Umbilical cord (tissue), 2 donors: ENCODE measurements around the gene AKAP11. TPM values are rescaled to one million over a fixed set of nuclear protein-coding genes. Genes with fewer than 3 reads are reported as not detected.
"Not testable (repeated sequence)": the region's sequence is repeated elsewhere in the genome, so short reads cannot be mapped to it uniquely, and the experiment has no call there.

Source experiments
- DNase-seq: peaks from one replicate; pipeline ENCODE4 v3.0.0-alpha.2; 2015; ENCODE audit warnings: low spot score
- total RNA-seq: library from RNA; depleted of rRNA; stranded (reverse); fragments of >200 nt; gene quantifications from one replicate; pipeline ENCODE4 v1.2.3, GENCODE V29; 2014; ENCODE audit warnings: low replicate concordance; ENCODE audit not compliant: insufficient read depth

Gene AKAP11, protein sequence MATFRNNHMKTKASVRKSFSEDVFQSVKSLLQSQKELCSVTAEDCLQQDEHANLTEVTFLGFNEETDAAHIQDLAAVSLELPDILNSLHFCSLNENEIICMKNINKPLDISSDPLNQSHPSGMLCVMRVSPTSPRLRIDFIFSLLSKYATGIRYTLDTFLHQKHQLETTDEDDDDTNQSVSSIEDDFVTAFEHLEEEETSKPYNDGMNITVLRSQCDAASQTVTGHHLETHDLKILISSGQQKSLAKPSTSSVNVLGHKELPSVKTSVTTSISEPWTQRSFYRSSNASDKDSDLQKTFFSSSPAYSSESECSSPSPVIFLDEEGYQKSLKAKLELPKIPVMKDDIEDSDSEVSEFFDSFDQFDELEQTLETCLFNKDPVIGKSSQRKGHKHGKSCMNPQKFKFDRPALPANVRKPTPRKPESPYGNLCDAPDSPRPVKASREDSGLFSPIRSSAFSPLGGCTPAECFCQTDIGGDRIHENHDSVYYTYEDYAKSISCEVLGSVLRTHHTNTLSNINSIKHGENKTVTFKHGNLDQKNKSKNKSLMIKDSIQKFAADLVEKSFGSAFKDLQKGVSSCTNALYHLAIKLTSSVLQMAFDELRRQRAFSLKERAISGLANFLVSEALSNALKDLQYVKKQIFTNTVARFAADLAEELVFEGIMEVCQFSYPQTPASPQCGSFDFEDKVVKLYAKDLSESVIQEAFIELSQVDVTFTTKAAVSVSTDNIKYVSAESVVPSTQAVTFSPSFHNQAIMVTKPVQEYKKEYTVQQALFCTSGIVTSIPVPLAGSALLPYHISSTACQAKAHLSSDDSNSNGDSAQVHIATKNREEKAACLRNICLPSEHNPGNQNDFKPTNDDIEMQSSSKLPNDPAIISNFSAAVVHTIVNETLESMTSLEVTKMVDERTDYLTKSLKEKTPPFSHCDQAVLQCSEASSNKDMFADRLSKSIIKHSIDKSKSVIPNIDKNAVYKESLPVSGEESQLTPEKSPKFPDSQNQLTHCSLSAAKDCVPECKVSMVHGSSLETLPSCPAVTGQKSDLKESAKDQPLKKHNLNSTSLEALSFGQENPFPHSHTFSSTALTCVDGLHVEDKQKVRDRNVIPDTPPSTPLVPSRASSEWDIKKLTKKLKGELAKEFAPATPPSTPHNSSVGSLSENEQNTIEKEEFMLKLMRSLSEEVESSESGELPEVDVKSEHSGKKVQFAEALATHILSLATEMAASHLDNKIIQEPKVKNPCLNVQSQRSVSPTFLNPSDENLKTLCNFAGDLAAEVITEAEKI (N-terminal part only)
- 53.0 TPM for total RNA-seq

DNA sequence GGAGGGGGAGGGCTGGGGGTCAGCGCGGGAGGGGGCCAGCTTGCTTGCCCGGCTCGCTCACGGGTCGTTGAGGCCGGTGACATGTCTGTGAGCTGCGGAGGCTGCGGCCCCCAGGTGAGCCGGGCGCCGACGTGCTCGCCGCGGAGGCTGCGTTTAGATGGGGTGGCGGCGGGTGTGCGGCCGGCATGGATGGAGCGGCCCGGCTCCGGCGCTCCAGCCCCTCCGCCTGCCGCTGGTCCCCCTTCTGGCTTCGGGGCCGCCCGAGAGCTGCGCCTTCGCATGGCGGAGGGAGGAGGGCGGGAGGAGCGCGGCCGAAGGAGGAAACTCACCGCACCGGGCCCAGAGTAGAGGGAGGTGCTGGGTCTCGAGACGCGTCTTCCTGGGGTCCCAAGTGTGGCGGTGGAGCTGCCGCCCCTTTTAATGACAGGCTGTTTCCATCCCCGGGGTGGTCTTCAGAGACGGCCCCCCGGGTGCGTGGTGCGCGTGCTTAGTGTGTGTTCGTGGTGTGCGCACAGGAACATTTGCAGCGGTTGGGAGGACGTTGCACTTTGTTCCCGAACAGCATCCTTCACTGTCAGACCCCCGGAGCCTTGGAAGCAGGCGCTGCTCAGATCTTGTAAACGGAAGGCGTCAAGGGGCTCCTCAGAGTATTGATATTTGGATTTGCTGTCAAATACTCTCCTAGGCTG lies at the start of gene AKAP11:
Gene AKAP11 (plus strand): TSS at position 38 of the 689 bp plus-strand sequence. CDS start 14,197 bp downstream, outside the sequence.
- DNase-seq = peak; percentile 73

DNA sequence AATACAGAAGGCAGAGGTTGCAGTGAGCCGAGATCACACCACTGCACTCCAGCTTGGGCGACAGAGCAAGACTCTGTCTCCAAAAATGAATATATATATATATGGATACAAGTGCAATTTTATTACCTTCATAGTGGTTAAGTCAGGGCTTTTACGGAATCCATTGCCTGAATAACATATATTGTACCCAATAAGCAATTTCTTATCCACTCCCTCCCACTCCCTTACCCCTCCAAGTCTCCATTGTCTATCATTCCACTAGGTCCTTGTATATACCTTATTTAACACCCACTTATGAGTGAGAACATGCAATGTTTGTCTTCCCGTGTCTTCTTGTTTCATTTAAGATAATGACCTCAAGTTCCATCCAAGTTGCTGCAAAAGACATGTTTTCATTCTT lies 48.3 kb upstream of the AKAP11 start:
- no peak for DNase-seq

DNA sequence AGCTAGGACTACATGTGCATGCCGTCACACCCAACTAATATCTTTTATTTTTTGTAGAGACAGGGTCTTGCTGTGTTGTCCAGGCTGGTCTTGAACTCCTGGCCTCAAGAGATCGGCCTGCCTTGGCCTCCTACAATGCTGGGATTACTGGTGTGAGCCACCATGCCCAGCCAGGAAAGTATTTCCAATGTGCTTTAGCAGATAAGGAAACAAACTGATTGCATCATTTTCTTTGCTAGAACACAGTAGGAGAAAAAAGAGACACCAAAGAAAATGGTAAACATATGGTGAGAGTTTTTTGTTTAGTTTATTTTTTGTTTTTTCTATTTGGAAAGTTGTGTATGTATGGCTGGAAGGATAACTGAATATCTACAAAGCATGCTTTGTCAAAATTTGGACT lies 46.9 kb upstream of the AKAP11 start:
- no peak for DNase-seq

DNA sequence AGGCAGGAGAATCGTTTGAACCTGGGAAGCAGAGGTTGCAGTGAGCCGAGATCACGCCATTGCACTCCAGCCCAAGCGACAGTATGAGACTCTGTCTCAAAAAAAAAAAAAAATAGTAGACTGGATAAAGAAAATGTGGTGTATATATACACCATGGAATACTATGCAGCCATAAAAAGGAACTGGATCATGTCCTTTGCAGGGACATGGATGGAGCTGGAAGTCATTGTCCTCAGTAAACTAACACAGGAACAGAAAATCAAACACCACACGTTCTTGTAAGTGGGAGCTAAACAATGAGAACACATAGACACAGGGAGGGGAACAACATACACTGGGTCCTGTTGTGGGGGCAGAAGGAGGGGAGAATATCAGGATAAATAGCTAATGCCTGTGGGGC lies 45.2 kb upstream of the AKAP11 start:
- not testable (repeated sequence) for DNase-seq

DNA sequence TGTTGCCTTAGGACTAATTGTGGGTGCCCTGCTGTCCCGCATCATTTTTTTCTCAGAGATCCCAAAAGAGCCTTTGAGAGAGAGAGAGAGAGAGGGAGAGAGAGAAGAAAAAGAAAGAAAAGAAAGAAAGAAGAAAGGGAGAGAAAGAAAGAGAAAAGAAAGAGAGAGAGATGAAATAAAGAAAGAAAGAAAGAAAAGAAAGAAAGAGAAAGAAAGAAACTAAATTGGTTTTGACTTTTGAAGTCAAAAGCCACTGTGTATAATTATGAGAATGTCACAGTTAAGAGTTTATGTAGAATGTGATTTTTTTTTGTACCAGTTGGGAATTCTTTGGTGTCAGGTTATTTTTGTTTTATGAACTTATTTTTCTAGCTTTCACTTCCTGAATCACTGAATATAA lies 43.4 kb upstream of the AKAP11 start:
- no peak for DNase-seq

DNA sequence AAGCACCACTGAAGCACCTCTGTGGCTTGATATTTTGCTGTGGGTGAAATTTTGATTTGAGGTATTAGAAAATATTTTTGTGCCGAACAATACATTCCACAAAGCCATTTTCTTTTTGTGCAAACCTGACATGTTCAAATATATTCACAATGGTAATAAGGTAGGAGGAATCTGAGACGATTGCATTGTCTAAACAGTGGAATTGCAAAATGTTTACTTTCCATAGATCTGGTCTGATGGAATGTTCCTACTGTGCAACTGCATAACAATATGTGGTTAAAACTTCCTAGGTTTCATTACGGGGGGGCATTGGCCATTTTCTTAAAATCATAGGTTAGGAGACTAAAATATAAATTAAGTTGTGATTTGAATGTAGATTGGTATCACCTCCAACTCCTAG lies 42.7 kb upstream of the AKAP11 start:
- no peak for DNase-seq

DNA sequence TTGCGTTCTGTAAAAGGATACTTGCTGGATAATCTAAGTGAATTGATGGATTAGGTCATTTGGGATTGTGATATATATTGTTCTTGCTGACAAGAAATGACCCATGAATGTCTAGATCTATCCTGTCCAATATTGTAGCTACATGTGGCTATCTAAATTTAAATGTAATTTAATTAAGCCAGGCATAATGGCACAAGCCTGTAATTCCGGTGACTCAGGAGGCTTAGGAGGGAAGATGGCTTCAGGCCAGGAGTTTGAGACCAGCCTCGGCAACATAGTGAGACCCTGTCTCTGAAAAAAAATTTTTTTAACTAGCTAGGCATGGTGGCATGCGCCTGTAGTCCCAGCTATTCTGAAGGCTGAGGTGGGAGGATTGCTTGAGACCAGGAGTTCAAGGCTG lies 39.3 kb upstream of the AKAP11 start:
- no peak for DNase-seq

DNA sequence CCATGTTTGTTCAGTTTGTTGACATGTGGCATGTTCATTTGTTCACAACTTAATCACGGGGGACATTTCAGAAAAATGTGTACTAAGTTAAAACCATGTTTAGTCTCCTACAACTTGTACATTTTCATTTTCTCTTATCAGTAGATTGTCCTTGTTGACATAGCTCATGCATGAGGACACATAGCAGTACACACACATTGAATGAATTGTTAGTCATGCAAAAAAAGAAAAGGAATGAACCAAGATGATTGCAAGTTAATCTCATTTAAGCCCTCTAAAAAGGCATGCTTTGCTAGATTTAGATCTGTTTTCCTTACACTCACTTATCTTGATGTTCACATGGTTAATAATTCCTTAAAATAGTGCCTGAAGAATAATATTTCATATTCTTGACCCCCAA lies 38.2 kb upstream of the AKAP11 start:
- DNase-seq = no peak

DNA sequence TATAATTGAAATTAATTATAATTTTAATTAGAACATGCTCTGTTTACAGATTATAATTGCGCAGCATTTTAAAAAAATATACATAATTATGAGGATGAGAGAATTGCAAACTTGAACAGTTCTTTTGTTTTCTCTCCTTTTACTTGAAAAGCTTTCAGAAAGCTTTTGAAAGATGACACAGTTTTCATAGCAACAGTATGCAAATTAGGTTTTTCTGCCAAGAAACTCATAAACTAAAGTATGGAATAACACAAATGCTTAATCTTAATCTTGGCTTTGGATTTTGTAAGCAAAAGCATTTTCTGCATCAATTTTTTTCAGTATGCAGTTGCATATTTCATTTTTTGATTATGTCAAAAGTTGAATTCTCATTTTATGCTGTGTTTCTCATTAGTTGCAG lies 32.8 kb upstream of the AKAP11 start:
- DNase-seq = peak; percentile 6

DNA sequence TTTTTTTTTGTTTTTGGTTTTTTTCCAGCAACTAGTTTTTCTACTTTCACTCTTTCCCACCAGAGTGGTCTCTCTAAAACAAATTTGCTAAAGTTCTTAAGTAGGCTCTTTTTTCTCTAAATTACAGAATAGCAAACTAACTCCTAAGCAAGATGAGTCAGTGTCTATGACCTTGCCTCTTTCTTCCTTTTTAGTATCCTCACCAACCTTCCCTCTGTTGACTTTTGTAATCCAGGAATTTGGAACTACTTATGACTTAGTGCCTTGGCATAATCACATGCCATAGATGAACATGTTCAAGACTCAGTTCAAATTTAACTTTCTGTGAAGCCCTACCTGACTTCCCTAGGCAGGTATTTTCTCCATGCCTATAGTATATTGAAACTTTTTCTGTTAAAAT lies 32.3 kb upstream of the AKAP11 start:
- DNase-seq = no peak

DNA sequence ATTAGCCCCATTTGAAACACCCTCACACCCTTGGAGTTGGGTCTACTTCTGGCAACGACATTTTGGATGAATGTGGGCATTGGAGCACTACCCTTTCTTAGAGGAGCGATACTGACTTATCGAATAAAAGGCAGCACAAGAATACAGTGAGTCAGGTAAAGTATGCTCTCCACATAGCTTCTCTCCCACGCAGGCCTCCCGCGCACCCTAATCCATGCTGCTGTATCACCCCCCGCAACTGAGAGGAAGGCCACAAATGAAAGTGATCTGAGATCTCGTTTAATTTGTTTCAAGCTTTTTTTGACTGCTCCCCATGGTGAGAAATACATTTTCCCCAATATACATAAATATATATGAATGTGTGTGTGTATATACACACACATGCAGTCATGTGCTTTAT lies 25.4 kb upstream of the AKAP11 start:
- no peak for DNase-seq

DNA sequence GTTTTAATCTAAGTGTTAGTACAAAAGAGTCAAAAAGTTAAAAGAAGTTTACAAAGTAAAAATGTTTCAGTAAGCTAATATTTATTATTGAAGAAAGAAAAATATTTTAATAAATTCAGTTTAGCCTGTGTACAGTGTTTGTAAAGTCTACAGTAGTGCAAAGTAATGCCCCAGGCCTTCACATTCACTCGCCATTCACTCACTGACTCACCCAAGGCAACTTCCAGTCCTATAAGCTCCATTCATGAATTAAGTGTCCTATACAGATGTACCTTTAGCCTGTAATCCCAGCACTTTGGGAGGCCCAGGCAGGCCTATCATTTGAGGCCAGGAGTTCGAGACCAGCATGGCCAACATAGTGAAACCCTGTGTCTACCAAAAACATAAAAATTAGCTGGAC lies 24.1 kb upstream of the AKAP11 start:
- no peak for DNase-seq

DNA sequence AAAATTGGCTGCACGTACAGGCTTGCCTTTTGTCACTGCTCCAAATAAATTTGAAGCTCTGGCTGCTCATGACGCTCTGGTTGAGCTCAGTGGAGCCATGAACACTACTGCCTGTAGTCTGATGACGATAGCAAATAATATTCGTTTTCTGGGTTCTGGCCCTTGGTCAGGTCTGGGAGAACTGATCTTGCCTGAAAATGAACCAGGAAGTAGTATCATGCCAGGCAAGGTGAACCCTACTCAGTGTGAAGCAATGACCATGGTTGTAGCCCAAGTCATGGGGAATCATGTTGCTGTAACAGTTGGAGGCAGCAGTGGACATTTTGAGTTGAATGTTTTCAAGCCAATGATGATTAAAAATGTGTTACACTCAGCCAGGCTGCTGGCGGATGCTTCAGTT lies 16.1 kb upstream of the AKAP11 start:
- no peak for DNase-seq

DNA sequence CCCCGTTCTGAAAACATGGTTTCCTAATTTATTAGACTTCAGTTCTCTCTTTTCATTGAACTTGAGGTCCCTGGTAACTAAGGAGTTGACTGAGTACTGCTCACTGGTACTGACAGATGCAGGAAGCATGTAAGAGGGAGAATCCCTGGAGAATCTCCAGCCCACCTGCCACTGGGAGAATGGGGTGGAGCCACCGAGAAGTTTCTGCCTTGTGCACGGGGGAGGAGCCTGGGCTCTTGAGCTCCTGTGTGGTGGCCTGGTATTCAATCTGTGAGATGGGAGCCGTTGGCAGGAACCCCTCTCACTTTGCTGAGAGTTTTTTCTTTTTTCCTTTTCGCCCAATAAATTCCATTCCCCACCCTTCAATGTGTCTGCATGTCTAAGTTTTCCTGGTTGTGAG lies 13.2 kb upstream of the AKAP11 start:
- DNase-seq = no peak

DNA sequence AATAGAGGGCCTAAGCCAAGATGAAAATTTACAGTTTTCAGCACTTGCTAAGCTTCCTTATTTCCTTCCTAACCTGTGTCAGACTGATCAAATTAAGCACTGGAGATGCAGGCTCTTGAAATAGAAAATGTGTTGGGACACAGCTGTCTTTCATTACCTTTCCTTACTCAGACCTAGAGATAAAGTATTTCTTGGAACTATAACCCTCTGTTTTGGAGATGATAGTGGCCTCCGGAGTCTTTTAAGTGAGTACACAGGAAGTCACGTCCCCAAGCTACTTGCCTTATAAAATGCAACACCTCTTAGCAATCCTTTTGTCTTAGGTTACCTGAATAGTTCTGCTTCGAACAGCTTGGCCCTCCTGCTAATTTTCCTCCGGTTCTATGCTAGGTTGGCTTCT lies 12.4 kb upstream of the AKAP11 start:
- DNase-seq = no peak

DNA sequence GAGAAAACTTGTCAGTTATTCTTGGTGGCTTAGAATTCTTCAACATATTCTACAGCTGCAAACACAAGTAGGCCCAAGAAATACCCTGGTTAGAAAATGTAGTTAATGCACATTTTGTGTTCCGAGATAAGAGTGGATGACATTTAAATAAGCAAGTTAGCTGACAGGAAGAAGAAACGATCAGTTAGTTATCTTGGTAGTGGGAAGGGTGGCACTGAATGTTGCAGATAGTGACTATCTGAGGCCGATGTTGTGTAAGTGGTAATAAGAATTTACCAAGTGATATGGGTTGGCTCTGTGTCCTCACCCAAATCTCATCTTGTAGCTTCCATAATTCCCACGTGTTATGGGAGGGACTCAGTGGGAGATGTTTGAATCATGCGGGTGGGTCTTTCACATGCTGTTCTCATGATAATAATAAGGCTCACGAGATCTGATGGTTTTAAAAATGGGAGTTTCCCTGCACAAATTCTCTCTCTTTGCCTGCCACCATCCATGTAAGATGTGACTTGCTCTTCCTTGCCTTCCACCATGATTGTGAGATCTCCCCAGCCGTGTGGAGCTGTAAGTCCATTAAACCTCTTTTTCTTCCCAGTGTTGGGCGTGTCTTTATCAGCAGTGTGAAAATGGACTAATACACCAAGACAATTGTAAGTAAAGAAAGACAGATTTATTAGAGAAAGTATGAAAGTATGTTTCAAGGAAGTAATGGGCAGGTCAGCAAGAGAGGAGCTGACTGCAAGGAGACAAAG lies 10.9 kb upstream of the AKAP11 start:
- no peak for DNase-seq

DNA sequence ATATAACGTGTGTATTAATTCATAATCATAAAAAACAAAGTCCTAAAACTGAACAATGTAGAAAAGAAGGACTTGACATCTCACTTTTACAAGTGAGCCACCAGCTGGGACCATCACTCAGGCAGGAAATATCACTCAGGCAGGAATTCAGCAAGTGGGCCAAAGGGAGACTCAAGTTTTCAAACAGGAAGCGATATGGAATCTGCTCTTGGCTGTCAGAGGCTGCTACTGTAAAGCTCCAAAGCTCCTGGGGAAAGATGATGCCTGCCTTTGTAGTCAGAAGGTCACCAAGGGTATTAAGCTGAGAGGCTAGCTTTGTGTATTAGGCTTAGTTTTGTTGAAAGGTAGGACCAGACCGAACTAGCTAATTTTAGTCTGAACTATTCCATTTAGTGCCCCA lies 5.5 kb upstream of the AKAP11 start:
- peak; percentile 53 for DNase-seq

DNA sequence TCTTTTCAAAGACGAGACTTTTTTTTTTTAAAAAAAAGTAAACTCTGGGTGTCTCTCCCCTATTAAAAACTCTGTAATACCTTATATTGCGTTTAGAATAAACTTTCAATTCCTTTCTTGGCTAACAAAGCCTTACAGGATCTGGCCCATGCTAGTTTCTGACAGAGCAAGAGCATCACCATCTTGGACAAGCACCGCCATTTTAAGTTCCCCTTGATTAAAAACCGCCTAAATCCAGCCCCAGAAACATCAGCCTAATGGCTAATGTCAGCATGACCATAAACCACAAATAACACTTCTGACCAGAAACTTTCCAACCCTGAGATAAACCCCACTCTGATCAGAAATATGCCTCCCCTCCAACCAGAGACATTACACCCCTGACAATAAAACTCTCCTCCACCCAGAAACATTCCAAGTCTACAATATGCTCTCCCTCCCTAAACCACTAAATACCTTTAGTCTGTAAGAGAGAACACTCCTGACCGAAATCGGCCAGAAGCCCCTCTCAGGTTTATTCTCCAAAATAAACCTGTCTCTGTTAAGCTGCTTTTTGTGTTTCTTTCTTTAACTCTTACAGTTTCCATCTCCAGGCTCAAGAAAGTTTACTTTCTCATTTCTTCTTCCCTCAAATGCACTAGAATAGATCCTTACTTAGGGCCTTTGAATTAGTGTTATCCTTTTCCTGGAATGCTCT lies 1.6 kb upstream of the AKAP11 start:
- no peak for DNase-seq

DNA sequence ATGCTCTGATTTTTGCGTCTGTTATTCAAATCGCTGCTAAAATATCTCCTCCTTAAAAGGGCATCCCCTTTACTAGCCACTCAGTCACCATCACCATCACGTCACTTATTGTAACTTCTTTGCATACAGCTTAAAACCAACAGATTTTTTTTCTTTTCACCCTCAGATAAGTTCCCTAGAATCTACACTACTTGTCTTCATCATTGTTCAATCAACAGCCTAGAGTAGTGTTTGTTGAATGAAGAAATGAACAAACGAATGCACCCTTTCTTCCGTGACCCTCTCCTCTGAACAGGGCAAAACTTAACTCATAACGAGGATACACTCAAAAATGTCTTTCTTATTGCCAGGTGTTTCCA lies 1.1 kb upstream of the AKAP11 start:
- DNase-seq = no peak
